GM12878 (cell line): ENCODE data around the gene KIF1C. TPM values are rescaled to one million over a fixed set of nuclear protein-coding genes. Genes with fewer than 3 reads are reported as not detected.

Source experiments
- BHLHE40 ChIP-seq, 2 experiments: fragments of 450-650 bp in 1 of 2; IDR thresholded peaks; 2 replicates each; pipeline ENCODE4 v1.6.1; 2011 to 2017; ENCODE audit warnings: low read depth in 2 of 2, borderline replicate concordance in 1 of 2, improper control_type of control experiment in 1 of 2, low read length in 1 of 2, mild to moderate bottlenecking in 1 of 2
- EP300 ChIP-seq, 2 experiments: fragments of 150-350 bp in 1 of 2; IDR thresholded peaks; 2 replicates each; pipeline ENCODE4 v1.6.1; 2011 to 2012; ENCODE audit warnings: low read depth in 2 of 2, low read length in 2 of 2, borderline replicate concordance in 1 of 2, improper control_type of control experiment in 1 of 2, inconsistent platforms in 1 of 2; ENCODE audit not compliant: control insufficient read depth in 1 of 2
- HDAC6 ChIP-seq: fragments of 200-600 bp; sonication (generic); IDR thresholded peaks from one replicate; pipeline ENCODE4 v1.8.0; 2017; ENCODE audit warnings: antibody characterized with exemption; ENCODE audit not compliant: unreplicated experiment
- IKZF1 ChIP-seq: fragments of 450-650 bp; conservative IDR thresholded peaks from 2 replicates; pipeline ENCODE4 v1.6.1; 2017; ENCODE audit warnings: antibody characterized with exemption, mild to moderate bottlenecking
- KAT2A ChIP-seq: conservative IDR thresholded peaks from 2 replicates; pipeline ENCODE4 v1.6.1; 2011; ENCODE audit warnings: low read depth, low read length; ENCODE audit not compliant: control insufficient read depth
- MEF2A ChIP-seq: IDR thresholded peaks from 2 replicates; pipeline ENCODE4 v1.6.1; 2011; ENCODE audit warnings: low read depth, mild to moderate bottlenecking, low read length, moderate library complexity; ENCODE audit not compliant: insufficient read depth
- MTA2 ChIP-seq: fragments of 450-650 bp; IDR thresholded peaks from 2 replicates; pipeline ENCODE4 v1.6.1; 2016; ENCODE audit warnings: low read depth, mild to moderate bottlenecking, moderate library complexity
- RAD21 ChIP-seq: IDR thresholded peaks from 2 replicates; pipeline ENCODE4 v1.6.1; 2011; ENCODE audit warnings: mild to moderate bottlenecking, low read depth, low read length, moderate library complexity; ENCODE audit not compliant: insufficient read depth
- RFX5 ChIP-seq: IDR thresholded peaks from 2 replicates; pipeline ENCODE4 v1.6.1; 2011; ENCODE audit warnings: low read depth, low read length, improper control_type of control experiment
- SMAD5 ChIP-seq: IDR thresholded peaks from 2 replicates; pipeline ENCODE4 v1.6.1; 2016; ENCODE audit warnings: antibody characterized with exemption, low read depth
- SMARCA5 ChIP-seq: fragments of 450-650 bp; IDR thresholded peaks from 2 replicates; pipeline ENCODE4 v1.6.1; 2017; ENCODE audit warnings: mild to moderate bottlenecking
- TCF7 ChIP-seq: IDR thresholded peaks from 2 replicates; pipeline ENCODE4 v1.6.1; 2014; ENCODE audit warnings: antibody characterized with exemption, borderline replicate concordance
- ZNF622 ChIP-seq: fragments of 450-650 bp; IDR thresholded peaks from 2 replicates; pipeline ENCODE4 v1.6.1; 2017; ENCODE audit warnings: mild to moderate bottlenecking, inconsistent platforms
- polyA plus RNA-seq, 11 experiments: library from polyadenylated mRNA; depleted of rRNA in 4 of 11; unstranded in 6 of 11; stranded (reverse) in 5 of 11; fragments of >200 nt; fragmentation: Nextera tagmentation in 4 of 11; fragmentation: Illumina TruSeq in 1 of 11; extraction: Ambion mirVana in 4 of 11; extraction: Trizol in 1 of 11; gene quantifications; 1 replicate in 1 of 11; 2 replicates in 10 of 11; pipeline versions ENCODE4 v1.2.1 to v1.2.3, GENCODE V29; 2011 to 2016; ENCODE audit warnings: inconsistent platforms in 2 of 11, missing spikeins in 2 of 11, low read depth in 1 of 11
- total RNA-seq, 4 experiments: library from RNA; depleted of rRNA in 3 of 4; stranded (reverse); fragments of >200 nt in 3 of 4; fragmentation: Illumina TruSeq in 1 of 4; extraction: Trizol in 1 of 4; gene quantifications; 2 replicates each; pipeline versions ENCODE4 v1.2.1 to v1.2.3, GENCODE V29; 2013 to 2021
- TF ChIP-seq, protein P1 (sequence below): IDR thresholded peaks from 2 replicates; pipeline ENCODE4 v1.6.1; 2011; ENCODE audit warnings: mild to moderate bottlenecking, low read depth, low read length, moderate library complexity; ENCODE audit not compliant: insufficient replicate concordance
- TF ChIP-seq, protein P2 (sequence below): IDR thresholded peaks from 2 replicates; pipeline ENCODE4 v1.6.1; 2011; ENCODE audit warnings: low read depth, low read length, improper control_type of control experiment, borderline replicate concordance
- TF ChIP-seq, protein P3 (sequence below): fragments of 450-650 bp; IDR thresholded peaks from 2 replicates; pipeline ENCODE4 v1.6.1; 2016; ENCODE audit warnings: mild to moderate bottlenecking, moderate library complexity, borderline replicate concordance
- TF ChIP-seq, protein P4 (sequence below): fragments of 450-650 bp; formaldehyde crosslinking; IDR thresholded peaks from 2 replicates; pipeline ENCODE4 v1.4.0; 2022; ENCODE audit warnings: mild to moderate bottlenecking, moderate library complexity

KIF1C gene
- total and polyA plus RNA-seq, 10 of the 15 experiments (the other 5 are each of a cell fraction or from before 2014, with no cell fraction given) = 1.4 to 65.9 (median 21.1) TPM

DNA sequence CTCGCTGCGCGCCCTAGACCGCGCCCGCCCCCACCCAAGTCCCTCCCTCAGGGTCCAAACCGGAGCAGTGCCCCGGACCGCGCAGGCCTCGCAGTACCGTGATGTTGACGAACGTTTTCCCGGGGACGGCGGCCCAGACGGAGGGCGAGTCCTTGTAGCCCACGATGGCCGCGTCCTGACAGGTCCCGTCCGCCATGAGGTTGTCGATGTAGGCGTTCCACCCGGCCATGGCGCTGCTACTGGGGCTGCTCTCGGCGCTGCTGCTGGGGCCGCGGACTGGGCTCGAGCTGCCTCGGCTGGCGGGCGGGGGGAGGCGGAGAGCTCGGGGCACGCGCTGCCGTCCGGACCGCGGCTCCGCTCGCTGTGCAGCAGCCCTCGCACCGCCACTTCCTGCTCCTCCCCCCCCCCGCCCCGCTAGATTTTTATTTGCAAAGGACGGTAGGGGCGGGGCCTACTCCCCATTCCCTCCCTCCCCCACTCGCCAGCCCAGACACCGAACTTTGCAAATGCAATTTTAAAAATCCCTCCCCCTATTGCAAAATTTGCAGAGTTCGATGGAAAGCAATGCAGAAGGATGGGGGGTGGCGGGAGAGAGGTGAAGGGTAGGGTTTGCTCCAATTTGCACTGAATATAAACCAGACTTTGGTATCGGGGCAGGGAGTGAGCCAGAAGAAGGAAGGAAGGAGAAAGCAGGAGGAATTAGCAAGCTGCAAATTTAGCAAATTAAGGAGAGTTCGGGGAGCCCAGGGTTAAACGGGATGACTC lies 49.4 kb upstream of the KIF1C start, which contains the start of gene PFN1 (continued):
- TF ChIP-seq, protein P1, sequence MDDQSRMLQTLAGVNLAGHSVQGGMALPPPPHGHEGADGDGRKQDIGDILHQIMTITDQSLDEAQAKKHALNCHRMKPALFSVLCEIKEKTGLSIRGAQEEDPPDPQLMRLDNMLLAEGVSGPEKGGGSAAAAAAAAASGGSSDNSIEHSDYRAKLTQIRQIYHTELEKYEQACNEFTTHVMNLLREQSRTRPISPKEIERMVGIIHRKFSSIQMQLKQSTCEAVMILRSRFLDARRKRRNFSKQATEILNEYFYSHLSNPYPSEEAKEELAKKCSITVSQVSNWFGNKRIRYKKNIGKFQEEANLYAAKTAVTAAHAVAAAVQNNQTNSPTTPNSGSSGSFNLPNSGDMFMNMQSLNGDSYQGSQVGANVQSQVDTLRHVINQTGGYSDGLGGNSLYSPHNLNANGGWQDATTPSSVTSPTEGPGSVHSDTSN = no peak
- TF ChIP-seq HDAC6 (peak; percentile 47), MEF2A (no peak), RAD21 (no peak), MTA2 (peak; percentile 41; the same call in 1 of the 2 replicates), ZNF622 (no peak), SMARCA5 (peak; percentile 59; the same call in 1 of the 2 replicates), IKZF1 (peak; percentile 65; the same call in 1 of the 2 replicates), KAT2A (no peak), TCF7 (no peak), BHLHE40 (IDR thresholded peaks at IDR 0.05; ENCODE audit: borderline replicate concordance in 1 of 2, low read depth in 2 of 2, low read length in 1 of 2) (no peak; a peak in 1 of 4 replicates), SMAD5 (peak; percentile 97), EP300 (IDR thresholded peaks at IDR 0.05; ENCODE audit: borderline replicate concordance in 1 of 2, control insufficient read depth in 1 of 2, low read depth in 2 of 2, low read length in 2 of 2) (peak in 1 of 2 experiments; percentile 19; a peak in 1 of 4 replicates), RFX5 (0 out of 2 replicates have a peak, but pooled peaks have one; percentile 27)
- TF ChIP-seq, protein P2, sequence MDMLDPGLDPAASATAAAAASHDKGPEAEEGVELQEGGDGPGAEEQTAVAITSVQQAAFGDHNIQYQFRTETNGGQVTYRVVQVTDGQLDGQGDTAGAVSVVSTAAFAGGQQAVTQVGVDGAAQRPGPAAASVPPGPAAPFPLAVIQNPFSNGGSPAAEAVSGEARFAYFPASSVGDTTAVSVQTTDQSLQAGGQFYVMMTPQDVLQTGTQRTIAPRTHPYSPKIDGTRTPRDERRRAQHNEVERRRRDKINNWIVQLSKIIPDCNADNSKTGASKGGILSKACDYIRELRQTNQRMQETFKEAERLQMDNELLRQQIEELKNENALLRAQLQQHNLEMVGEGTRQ = no peak
- TF ChIP-seq, protein P3, sequence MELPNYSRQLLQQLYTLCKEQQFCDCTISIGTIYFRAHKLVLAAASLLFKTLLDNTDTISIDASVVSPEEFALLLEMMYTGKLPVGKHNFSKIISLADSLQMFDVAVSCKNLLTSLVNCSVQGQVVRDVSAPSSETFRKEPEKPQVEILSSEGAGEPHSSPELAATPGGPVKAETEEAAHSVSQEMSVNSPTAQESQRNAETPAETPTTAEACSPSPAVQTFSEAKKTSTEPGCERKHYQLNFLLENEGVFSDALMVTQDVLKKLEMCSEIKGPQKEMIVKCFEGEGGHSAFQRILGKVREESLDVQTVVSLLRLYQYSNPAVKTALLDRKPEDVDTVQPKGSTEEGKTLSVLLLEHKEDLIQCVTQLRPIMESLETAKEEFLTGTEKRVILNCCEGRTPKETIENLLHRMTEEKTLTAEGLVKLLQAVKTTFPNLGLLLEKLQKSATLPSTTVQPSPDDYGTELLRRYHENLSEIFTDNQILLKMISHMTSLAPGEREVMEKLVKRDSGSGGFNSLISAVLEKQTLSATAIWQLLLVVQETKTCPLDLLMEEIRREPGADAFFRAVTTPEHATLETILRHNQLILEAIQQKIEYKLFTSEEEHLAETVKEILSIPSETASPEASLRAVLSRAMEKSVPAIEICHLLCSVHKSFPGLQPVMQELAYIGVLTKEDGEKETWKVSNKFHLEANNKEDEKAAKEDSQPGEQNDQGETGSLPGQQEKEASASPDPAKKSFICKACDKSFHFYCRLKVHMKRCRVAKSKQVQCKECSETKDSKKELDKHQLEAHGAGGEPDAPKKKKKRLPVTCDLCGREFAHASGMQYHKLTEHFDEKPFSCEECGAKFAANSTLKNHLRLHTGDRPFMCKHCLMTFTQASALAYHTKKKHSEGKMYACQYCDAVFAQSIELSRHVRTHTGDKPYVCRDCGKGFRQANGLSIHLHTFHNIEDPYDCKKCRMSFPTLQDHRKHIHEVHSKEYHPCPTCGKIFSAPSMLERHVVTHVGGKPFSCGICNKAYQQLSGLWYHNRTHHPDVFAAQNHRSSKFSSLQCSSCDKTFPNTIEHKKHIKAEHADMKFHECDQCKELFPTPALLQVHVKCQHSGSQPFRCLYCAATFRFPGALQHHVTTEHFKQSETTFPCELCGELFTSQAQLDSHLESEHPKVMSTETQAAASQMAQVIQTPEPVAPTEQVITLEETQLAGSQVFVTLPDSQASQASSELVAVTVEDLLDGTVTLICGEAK = peak; percentile 33; the same call in 1 of the 2 replicates
- TF ChIP-seq, protein P4, sequence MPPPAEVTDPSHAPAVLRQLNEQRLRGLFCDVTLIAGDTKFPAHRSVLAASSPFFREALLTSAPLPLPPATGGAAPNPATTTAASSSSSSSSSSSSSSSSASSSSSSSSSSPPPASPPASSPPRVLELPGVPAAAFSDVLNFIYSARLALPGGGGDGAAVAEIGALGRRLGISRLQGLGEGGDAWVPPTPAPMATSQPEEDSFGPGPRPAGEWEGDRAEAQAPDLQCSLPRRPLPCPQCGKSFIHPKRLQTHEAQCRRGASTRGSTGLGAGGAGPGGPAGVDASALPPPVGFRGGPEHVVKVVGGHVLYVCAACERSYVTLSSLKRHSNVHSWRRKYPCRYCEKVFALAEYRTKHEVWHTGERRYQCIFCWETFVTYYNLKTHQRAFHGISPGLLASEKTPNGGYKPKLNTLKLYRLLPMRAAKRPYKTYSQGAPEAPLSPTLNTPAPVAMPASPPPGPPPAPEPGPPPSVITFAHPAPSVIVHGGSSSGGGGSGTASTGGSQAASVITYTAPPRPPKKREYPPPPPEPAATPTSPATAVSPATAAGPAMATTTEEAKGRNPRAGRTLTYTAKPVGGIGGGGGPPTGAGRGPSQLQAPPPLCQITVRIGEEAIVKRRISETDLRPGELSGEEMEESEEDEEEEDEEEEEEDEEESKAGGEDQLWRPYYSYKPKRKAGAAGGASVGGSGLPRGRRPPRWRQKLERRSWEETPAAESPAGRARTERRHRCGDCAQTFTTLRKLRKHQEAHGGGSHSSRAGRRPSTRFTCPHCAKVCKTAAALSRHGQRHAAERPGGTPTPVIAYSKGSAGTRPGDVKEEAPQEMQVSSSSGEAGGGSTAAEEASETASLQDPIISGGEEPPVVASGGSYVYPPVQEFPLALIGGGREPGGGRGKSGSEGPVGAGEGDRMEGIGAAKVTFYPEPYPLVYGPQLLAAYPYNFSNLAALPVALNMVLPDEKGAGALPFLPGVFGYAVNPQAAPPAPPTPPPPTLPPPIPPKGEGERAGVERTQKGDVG (CRISPR knock-in tag) = no peak
